Natural killer cell (primary cell): ENCODE data around the gene ETFB. TPM values are rescaled to one million over a fixed set of nuclear protein-coding genes. Genes with fewer than 3 reads are reported as not detected.
"Not testable (repeated sequence)": the region's sequence is repeated elsewhere in the genome, so short reads cannot be mapped to it uniquely, and the experiment has no call there.

ENCODE experiments used
- ATAC-seq, 3 donors: fragments of 150-1000 bp in 2 of 3; fragments of 200-7000 bp in 1 of 3; cut with Tn5 transposase; 1 replicate in 1 of 3; 2 replicates in 2 of 3; pipeline ENCODE4 v1.10.0; 2021; ENCODE audit warnings: mild to moderate bottlenecking in 2 of 3, moderate library complexity in 2 of 3
- DNase-seq, 2 donors: peaks; one replicate each; pipeline versions ENCODE4 v3.0.0 to v3.0.0-alpha.2; 2013 to 2021; ENCODE audit warnings: mixed read lengths in 1 of 2
- H3K27ac ChIP-seq: one replicate; pipeline ENCODE4 v1.5.1; 2013; ENCODE audit warnings: mild to moderate bottlenecking, low read length
- H3K27me3 ChIP-seq: one replicate; pipeline ENCODE4 v1.6.1; 2013; ENCODE audit warnings: low read length; ENCODE audit not compliant: control insufficient read depth, insufficient read depth
- H3K36me3 ChIP-seq: one replicate; pipeline ENCODE4 v1.6.1; 2013; ENCODE audit warnings: low read length; ENCODE audit not compliant: control insufficient read depth, insufficient read depth
- H3K4me1 ChIP-seq: one replicate; pipeline ENCODE4 v1.6.1; 2013; ENCODE audit warnings: low read length; ENCODE audit not compliant: control insufficient read depth, insufficient read depth
- H3K4me3 ChIP-seq: one replicate; pipeline ENCODE4 v1.5.1; 2013; ENCODE audit warnings: low read length
- H3K9me3 ChIP-seq: one replicate; pipeline ENCODE4 v1.6.1; 2013; ENCODE audit warnings: low read length; ENCODE audit not compliant: control insufficient read depth, insufficient read depth
- H3K27ac Mint-ChIP-seq, 2 donors: one replicate each; pipeline ENCODE4 v1.8.0; 2022; ENCODE audit warnings: mild to moderate bottlenecking in 2 of 2, mixed read lengths in 2 of 2, moderate library complexity in 1 of 2
- H3K27me3 Mint-ChIP-seq, 2 donors: one replicate each; pipeline ENCODE4 v1.8.0; 2022; ENCODE audit warnings: low read depth in 2 of 2, mixed read lengths in 2 of 2
- H3K36me3 Mint-ChIP-seq: one replicate; pipeline ENCODE4 v1.8.0; 2022; ENCODE audit warnings: mixed read lengths
- H3K4me1 Mint-ChIP-seq, 2 donors: one replicate each; pipeline ENCODE4 v1.8.0; 2022; ENCODE audit warnings: mixed read lengths in 2 of 2
- H3K4me3 Mint-ChIP-seq: one replicate; pipeline ENCODE4 v1.8.0; 2022; ENCODE audit warnings: mild to moderate bottlenecking, moderate library complexity, mixed read lengths
- H3K9me3 Mint-ChIP-seq, 2 donors: one replicate each; pipeline ENCODE4 v1.8.0; 2022; ENCODE audit warnings: mixed read lengths in 2 of 2
- WGBS: methylation state at CpG from one replicate; pipeline ENCODE4 v1.1.7; 2013; ENCODE audit warnings: missing lambda C conversion rate; ENCODE audit not compliant: insufficient coverage; 5-methylcytosine and 5-hydroxymethylcytosine counted together
- intact Hi-C: fragments of 100-400 bp; cut with micrococcal nuclease; formaldehyde crosslinking; loops from one replicate; pipeline ENCODE4 v1.14.2; 2022
- total RNA-seq, 4 donors: library from RNA; stranded (reverse); fragments of 120-200 nt in 1 of 4; gene quantifications; one replicate each; pipeline versions ENCODE4 v1.2.3 to v1.2.4, GENCODE V29; 2013 to 2022
- TF ChIP-seq, protein P1 (sequence below): fragments of 200-600 bp; IDR thresholded peaks from one replicate; pipeline ENCODE4 v1.8.0; 2022; ENCODE audit warnings: antibody characterized with exemption

Gene ETFB
- total RNA-seq, 3 donors from 2014 or later (not counting 1 experiment from before 2014, with no cell fraction given): 44.9 to 60.1 (median 55.0) TPM

- no peaks in the 10 kb centered on the region for H3K27me3 Mint-ChIP-seq
These were observed 41.4 kb upstream of the ETFB start for GRCh38 chr19:51407511-51408131.

GRCh38 chr19:51402117-51402516, 35.9 kb upstream of the ETFB start:
- Mint-ChIP-seq H3K36me3 (peaks cover 19% of the 10 kb centered on the region), H3K4me1 (peaks cover 32 to 47% of the 10 kb centered on the region in 2 donors), H3K27me3 (no peaks in the 10 kb centered on the region), H3K27ac (no peak overlapping the region), H3K9me3 (peaks cover 3 to 6% of the 10 kb centered on the region in 2 donors), H3K4me3 (no peak overlapping the region)
- H3K27me3 ChIP-seq: no peaks in the 10 kb centered on the region
- no peaks in the 10 kb centered on the region for H3K36me3 ChIP-seq
- ATAC-seq: no peak
- WGBS: 96% methylated on average over 9 of the region's 9 CpGs
- H3K27ac ChIP-seq: no peak overlapping the region
- H3K9me3 ChIP-seq: peaks cover 10% of the 10 kb centered on the region
- no peak for DNase-seq
- intact Hi-C loops: no loop called here
- no peak overlapping the region for H3K4me3 ChIP-seq
- peaks cover 4% of the 10 kb centered on the region for H3K4me1 ChIP-seq
- TF ChIP-seq, protein P1, sequence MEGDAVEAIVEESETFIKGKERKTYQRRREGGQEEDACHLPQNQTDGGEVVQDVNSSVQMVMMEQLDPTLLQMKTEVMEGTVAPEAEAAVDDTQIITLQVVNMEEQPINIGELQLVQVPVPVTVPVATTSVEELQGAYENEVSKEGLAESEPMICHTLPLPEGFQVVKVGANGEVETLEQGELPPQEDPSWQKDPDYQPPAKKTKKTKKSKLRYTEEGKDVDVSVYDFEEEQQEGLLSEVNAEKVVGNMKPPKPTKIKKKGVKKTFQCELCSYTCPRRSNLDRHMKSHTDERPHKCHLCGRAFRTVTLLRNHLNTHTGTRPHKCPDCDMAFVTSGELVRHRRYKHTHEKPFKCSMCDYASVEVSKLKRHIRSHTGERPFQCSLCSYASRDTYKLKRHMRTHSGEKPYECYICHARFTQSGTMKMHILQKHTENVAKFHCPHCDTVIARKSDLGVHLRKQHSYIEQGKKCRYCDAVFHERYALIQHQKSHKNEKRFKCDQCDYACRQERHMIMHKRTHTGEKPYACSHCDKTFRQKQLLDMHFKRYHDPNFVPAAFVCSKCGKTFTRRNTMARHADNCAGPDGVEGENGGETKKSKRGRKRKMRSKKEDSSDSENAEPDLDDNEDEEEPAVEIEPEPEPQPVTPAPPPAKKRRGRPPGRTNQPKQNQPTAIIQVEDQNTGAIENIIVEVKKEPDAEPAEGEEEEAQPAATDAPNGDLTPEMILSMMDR: no peak

More at GRCh38 chr19:51407511-51408131, 41.4 kb upstream of the ETFB start:
- peaks cover 3% of the 10 kb centered on the region for H3K9me3 ChIP-seq
- H3K4me1 Mint-ChIP-seq: peaks cover 20 to 40% of the 10 kb centered on the region in 2 donors
- no peaks in the 10 kb centered on the region for H3K36me3 ChIP-seq
- ATAC-seq (peak; percentile 63 to 95 (median 79)), DNase-seq (peak in 1 of 2 donors; percentile 66)
- no peaks in the 10 kb centered on the region for H3K9me3 Mint-ChIP-seq
- intact Hi-C loops: loop anchor here (1.0 kb wide), 1 partner anchor 69 kb away; no protein-coding TSS in a partner anchor
- H3K27ac ChIP-seq: no peak overlapping the region
- TF ChIP-seq, protein P1: peak; percentile 62
- 58% methylated on average over 6 of the region's 6 CpGs for WGBS
- no peak overlapping the region for H3K27ac Mint-ChIP-seq
- H3K36me3 Mint-ChIP-seq: peaks cover 8% of the 10 kb centered on the region
- H3K4me1 ChIP-seq: peaks cover 17% of the 10 kb centered on the region
- no peak overlapping the region for H3K4me3 ChIP-seq
- no peaks in the 10 kb centered on the region for H3K27me3 ChIP-seq
- H3K4me3 Mint-ChIP-seq: no peak overlapping the region

DNA sequence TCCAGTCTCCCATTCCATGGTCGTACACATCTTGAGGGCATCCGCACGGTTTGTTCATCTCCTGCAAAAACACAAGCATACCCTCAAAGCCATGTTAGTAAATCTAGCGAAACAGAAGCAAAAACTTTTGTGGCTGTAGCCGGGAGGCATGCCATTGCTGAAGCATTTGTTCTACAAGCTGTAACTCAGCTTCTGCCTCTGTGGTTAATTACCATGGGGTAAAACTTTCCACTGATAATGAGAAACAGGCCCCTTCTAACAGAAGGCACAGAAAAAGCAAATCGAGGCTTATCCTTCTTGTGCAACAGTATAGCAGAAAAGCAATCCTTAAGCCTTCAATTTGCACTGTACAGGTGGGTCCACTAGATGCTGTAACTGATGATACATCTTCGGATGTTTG, 33.7 kb upstream of the ETFB start:
- H3K4me1 Mint-ChIP-seq: peaks cover 41 to 55% of the 10 kb centered on the region in 2 donors
- H3K4me3 ChIP-seq, H3K36me3 ChIP-seq, intact Hi-C loops, DNase-seq, H3K27ac ChIP-seq, H3K27me3 Mint-ChIP-seq, H3K9me3 Mint-ChIP-seq, H3K4me3 Mint-ChIP-seq, ATAC-seq, H3K9me3 ChIP-seq, H3K27me3 ChIP-seq: not testable (repeated sequence)
- H3K27ac Mint-ChIP-seq: peak overlapping the region in 1 of 2 donors; percentile 25
- H3K4me1 ChIP-seq: peaks cover 16% of the 10 kb centered on the region
- WGBS: 90% methylated on average over 7 of the region's 7 CpGs
- peaks cover 19% of the 10 kb centered on the region for H3K36me3 Mint-ChIP-seq

- Histone ChIP-seq H3K9me3 (peaks cover 10% of the 10 kb centered on the region), H3K36me3 (no peaks in the 10 kb centered on the region), H3K4me1 (peaks cover 23% of the 10 kb centered on the region), H3K4me3 (no peak overlapping the region), H3K27ac (no peak overlapping the region), H3K27me3 (no peaks in the 10 kb centered on the region)
- 100% methylated on average over 2 of the region's 5 CpGs for WGBS
- Mint-ChIP-seq H3K4me1 (peaks cover 48 to 62% of the 10 kb centered on the region in 2 donors), H3K27ac (no peak overlapping the region), H3K27me3 (no peaks in the 10 kb centered on the region), H3K9me3 (peaks cover 3 to 6% of the 10 kb centered on the region in 2 donors), H3K4me3 (no peak overlapping the region), H3K36me3 (peaks cover 19% of the 10 kb centered on the region)
- DNase-seq (no peak), ATAC-seq (no peak)
- intact Hi-C loops: no loop called here
- TF ChIP-seq, protein P1: no peak
These were observed 33.0 kb upstream of the ETFB start for GRCh38 chr19:51399231-51399630.
